Upper lobe of left lung (tissue), 6 donors: ENCODE results near the gene PPM1B. TPM values are rescaled to one million over a fixed set of nuclear protein-coding genes. Genes with fewer than 3 reads are reported as not detected.

Experiments used
- ATAC-seq, 2 donors: fragments of 200-7000 bp; cut with Tn5 transposase; one replicate each; pipeline ENCODE4 v1.9.1; 2022; ENCODE audit warnings: mild to moderate bottlenecking in 2 of 2, moderate library complexity in 2 of 2; ENCODE audit not compliant: low FRiP score in 2 of 2
- DNase-seq, 2 donors: peaks; one replicate each; pipeline ENCODE4 v3.0.0-alpha.2; 2019 to 2020
- H3K27ac ChIP-seq, 4 donors: fragments of 200-600 bp; sonication (generic); one replicate each; pipeline ENCODE4 v1.5.1; 2016 to 2019
- H3K27me3 ChIP-seq, 4 donors: fragments of 200-600 bp; sonication (generic); one replicate each; pipeline ENCODE4 v1.5.1; 2017 to 2019
- H3K36me3 ChIP-seq, 4 donors: fragments of 200-600 bp; sonication (generic); one replicate each; pipeline ENCODE4 v1.5.1; 2016 to 2019
- H3K4me1 ChIP-seq, 4 donors: fragments of 200-600 bp; sonication (generic); one replicate each; pipeline ENCODE4 v1.5.1; 2018 to 2019
- H3K4me3 ChIP-seq, 4 donors: fragments of 200-600 bp; sonication (generic); one replicate each; pipeline ENCODE4 v1.5.1; 2017 to 2019; ENCODE audit warnings: mild to moderate bottlenecking in 2 of 4, moderate library complexity in 1 of 4
- H3K9me3 ChIP-seq, 4 donors: fragments of 200-600 bp; sonication (generic); one replicate each; pipeline ENCODE4 v1.5.1; 2018 to 2019
- EP300 ChIP-seq, 4 donors: sonication (generic); formaldehyde crosslinking; IDR thresholded peaks; one replicate each; pipeline ENCODE4 v1.5.1; 2017; ENCODE audit warnings: antibody characterized with exemption in 4 of 4, control low read depth in 2 of 4
- POLR2A ChIP-seq, 4 donors: fragments of 450-650 bp; IDR thresholded peaks; one replicate each; pipeline ENCODE4 v1.5.1; 2016 to 2017; ENCODE audit warnings: antibody characterized with exemption in 4 of 4, mild to moderate bottlenecking in 2 of 4
- POLR2AphosphoS5 ChIP-seq, 2 donors: sonication (generic); formaldehyde crosslinking; IDR thresholded peaks; one replicate each; pipeline ENCODE4 v1.5.1; 2017; ENCODE audit warnings: antibody characterized with exemption in 2 of 2
- WGBS, 2 donors: methylation state at CpG; one replicate each; pipeline ENCODE4 v1.1.5; 2017 to 2018; 5-methylcytosine and 5-hydroxymethylcytosine counted together
- total RNA-seq, 6 donors: library from RNA; depleted of rRNA in 4 of 6; stranded (reverse); fragments of >200 nt in 4 of 6; gene quantifications; one replicate each; pipeline versions ENCODE4 v1.1.0 to v1.2.1, GENCODE V29; 2016 to 2021
- TF ChIP-seq, protein P1 (sequence below), 6 experiments: fragments of 450-650 bp in 4 of 6; fragments of 200-600 bp in 2 of 6; sonication (generic) in 2 of 6; IDR thresholded peaks; one replicate each; pipeline ENCODE4 v1.5.1; 2016 to 2019; ENCODE audit warnings: antibody characterized with exemption in 6 of 6
- donor health status: DM: no; HTN: no; CAD: no; lungs with moderate emphysema.
- donor health status: DM: no; HTN: yes; CAD: no; lungs with severe emphysema.

PPM1B gene
- total RNA-seq, 6 donors from 2014 or later: 35.5 to 71.2 (median 45.6) TPM

DNA sequence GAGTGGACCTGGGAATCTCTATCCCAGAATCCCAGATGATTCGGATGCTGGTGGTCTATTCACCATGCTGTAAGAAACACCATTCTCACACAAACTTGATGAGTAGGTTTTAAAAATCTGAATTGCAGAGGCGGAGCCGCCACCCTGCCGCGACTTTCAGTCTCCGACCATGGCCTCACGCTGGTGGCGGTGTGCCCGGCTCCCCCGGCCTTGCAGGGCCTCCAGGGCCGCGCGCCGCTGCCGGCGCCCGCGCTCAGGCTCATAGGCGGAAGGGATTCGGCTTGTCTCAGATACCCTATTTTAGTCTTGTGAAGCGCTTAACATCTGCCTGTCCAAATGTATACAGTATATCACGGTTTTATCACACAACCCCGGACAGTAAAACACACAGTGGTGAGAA lies 2.6 kb upstream of the PPM1B start:
- Histone ChIP-seq H3K4me1 (peaks cover 4 to 15% (median 6%) of the 10 kb centered on the region in 4 donors), H3K27me3 (no peaks in the 10 kb centered on the region), H3K4me3 (no peak overlapping the region), H3K9me3 (no peaks in the 10 kb centered on the region), H3K27ac (no peak overlapping the region), H3K36me3 (no peaks in the 10 kb centered on the region)
- TF ChIP-seq EP300 (IDR thresholded peaks at IDR 0.05) (no peak), POLR2A (IDR thresholded peaks at IDR 0.05) (no peak), POLR2AphosphoS5 (IDR thresholded peaks at IDR 0.05) (no peak)
- TF ChIP-seq, protein P1, sequence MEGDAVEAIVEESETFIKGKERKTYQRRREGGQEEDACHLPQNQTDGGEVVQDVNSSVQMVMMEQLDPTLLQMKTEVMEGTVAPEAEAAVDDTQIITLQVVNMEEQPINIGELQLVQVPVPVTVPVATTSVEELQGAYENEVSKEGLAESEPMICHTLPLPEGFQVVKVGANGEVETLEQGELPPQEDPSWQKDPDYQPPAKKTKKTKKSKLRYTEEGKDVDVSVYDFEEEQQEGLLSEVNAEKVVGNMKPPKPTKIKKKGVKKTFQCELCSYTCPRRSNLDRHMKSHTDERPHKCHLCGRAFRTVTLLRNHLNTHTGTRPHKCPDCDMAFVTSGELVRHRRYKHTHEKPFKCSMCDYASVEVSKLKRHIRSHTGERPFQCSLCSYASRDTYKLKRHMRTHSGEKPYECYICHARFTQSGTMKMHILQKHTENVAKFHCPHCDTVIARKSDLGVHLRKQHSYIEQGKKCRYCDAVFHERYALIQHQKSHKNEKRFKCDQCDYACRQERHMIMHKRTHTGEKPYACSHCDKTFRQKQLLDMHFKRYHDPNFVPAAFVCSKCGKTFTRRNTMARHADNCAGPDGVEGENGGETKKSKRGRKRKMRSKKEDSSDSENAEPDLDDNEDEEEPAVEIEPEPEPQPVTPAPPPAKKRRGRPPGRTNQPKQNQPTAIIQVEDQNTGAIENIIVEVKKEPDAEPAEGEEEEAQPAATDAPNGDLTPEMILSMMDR (IDR thresholded peaks at IDR 0.05): no peak
- DNase-seq (peak in 1 of 2 donors; percentile 86), ATAC-seq (no peak)
- WGBS, 2 donors: 79 to 86% methylated on average over 22 to 23 of the region's 23 CpGs

DNA sequence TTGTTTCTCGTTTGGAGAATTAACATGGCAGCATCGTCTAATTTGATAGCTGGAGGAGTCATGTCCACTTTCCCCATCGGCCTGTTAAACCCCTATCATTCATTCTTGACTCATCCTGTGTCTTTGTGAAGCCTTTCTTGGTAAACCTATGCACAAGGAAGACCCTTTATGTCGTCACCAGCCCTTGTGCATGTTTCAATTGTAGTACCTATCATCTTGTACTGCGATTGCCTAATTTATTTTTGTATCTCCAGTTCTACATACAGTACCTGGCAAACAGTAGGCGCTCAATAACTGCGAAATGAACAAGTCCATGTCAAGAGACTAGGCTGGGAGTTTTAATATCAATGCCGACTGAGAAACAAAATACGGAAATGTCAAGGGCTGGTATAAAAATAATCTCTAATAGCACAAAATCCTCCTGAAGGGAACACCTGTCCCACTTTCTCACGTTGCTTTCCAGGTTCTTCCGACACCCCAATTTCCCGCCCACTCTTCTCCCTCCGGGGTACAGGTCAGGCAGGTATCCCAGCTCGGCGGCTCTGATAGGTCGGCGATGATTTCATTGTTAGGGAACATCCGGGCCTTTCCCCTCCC lies 1.3 kb upstream of the PPM1B start:
- peak overlapping the region in 3 of 4 donors; percentile 57 to 94 (median 77) for H3K4me3 ChIP-seq
- DNase-seq (no peak), ATAC-seq (no peak)
- no peaks in the 10 kb centered on the region for H3K27me3 ChIP-seq
- no peaks in the 10 kb centered on the region for H3K36me3 ChIP-seq
- peak overlapping the region; percentile 90 to 99 (median 98) for H3K27ac ChIP-seq
- peaks cover 15 to 20% (median 18%) of the 10 kb centered on the region in 4 donors for H3K4me1 ChIP-seq
- WGBS, 2 donors: 35 to 38% methylated on average over 18 of the region's 18 CpGs
- H3K9me3 ChIP-seq: no peaks in the 10 kb centered on the region
- no peak for TF ChIP-seq EP300 (IDR thresholded peaks at IDR 0.05)
- TF ChIP-seq POLR2AphosphoS5 (IDR thresholded peaks at IDR 0.05): no peak
- TF ChIP-seq, protein P1 (IDR thresholded peaks at IDR 0.05): no peak
- no peak for TF ChIP-seq POLR2A (IDR thresholded peaks at IDR 0.05)

DNA sequence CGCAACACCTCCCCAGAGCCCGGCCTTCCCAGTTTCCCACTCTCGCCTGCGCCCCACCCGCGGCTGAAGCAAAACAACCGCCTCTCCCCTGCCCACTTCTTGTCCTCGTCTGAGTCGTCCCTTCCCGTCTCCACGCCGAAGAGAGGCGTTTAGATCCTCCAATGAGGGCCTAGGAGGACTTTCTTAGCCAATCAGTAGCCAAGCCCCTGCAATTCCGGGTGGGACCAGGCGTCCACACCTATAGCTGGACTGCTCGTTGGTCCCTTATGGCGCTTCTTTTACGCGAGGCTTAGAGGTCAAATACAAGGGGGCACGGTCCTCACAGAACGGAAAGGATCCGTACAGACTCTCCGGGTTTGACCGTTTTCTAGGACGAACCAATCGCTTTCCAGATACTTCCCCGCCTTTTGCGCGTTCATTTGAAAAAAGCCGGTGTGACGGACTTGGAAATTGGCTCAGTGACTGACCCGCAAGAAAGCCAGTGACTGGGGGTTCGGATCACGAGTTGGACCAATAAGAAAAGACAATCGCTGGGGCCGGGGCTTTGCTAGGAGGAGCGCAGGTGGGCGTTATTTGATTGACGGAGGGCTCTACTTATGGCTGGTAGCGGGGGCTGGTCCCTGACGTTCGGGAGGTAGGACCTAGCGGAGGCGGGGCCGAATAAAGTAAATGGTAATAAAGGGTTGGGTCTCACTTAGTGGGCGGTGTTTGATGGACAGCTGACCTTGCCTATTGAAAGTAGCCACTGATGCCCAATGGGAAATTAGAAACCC lies 581 bp upstream of the PPM1B start:
- no peak for TF ChIP-seq EP300 (IDR thresholded peaks at IDR 0.05)
- TF ChIP-seq, protein P1 (IDR thresholded peaks at IDR 0.05): peak in 2 of 6 experiments; percentile 9 to 20
- peak; percentile 43 to 76 for TF ChIP-seq POLR2AphosphoS5 (IDR thresholded peaks at IDR 0.05)
- TF ChIP-seq POLR2A (IDR thresholded peaks at IDR 0.05): peak in 3 of 4 donors; percentile 15 to 65 (median 53)
- Histone ChIP-seq H3K4me1 (peaks cover 19 to 26% (median 22%) of the 10 kb centered on the region in 4 donors), H3K36me3 (no peaks in the 10 kb centered on the region), H3K27ac (peak overlapping the region; percentile 90 to 99 (median 98)), H3K9me3 (no peaks in the 10 kb centered on the region), H3K4me3 (peak overlapping the region; percentile 31 to 94 (median 67)), H3K27me3 (no peaks in the 10 kb centered on the region)
- ATAC-seq (peak; percentile 94 to 99), DNase-seq (peak; percentile 95 to 100)
- 0% methylated on average over 45 to 46 of the region's 46 CpGs for WGBS, 2 donors

DNA sequence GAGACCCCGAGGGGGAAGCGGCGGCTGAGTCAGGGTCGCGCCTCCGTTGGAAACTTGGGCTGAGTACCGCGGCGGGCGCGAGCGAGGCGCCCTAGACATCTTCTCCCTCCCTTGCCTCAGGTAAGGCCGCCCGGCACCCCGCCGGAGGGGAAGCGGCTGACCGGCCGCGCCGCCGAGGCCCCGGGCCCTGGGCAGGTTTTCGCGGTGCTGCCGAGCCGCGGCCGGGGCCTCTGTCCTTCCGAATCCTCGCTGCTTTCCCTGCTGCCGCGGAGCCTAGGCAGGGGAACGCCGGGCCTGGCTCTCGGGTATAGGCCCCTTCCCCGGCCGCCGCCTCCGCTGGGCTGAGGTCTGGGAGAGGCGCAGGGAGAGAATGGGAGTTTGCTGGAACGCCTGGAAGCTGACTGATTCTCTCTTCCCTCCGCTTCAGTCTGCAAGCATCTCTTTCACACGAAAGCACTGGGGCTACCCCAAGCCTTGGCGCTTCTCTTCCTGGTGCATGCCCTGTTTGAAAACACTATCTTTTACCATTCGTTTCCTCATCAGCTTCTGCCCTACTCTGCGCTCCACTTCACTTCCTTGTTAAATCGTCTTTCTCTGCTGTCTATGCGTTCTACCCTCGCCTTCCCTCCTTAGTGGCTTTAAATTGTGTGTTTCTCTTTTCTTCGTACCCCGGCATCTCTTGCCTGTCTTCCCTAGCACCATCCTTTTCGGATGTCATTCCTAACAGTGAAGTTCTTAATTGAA lies 652 bp downstream of the PPM1B start:
- Histone ChIP-seq H3K9me3 (no peaks in the 10 kb centered on the region), H3K4me1 (peaks cover 19 to 27% (median 23%) of the 10 kb centered on the region in 4 donors), H3K27me3 (no peaks in the 10 kb centered on the region), H3K4me3 (peak overlapping the region; percentile 77 to 97 (median 92)), H3K36me3 (no peaks in the 10 kb centered on the region), H3K27ac (peak overlapping the region; percentile 96 to 99 (median 98))
- TF ChIP-seq POLR2AphosphoS5 (IDR thresholded peaks at IDR 0.05) (peak in 1 of 2 donors; percentile 46), EP300 (IDR thresholded peaks at IDR 0.05) (no peak), POLR2A (IDR thresholded peaks at IDR 0.05) (peak in 2 of 4 donors; percentile 6 to 24)
- TF ChIP-seq, protein P1 (IDR thresholded peaks at IDR 0.05): no peak
- 0% methylated on average over 16 to 30 of the region's 54 CpGs for whole genome bisulfite sequencing, 2 donors
- peak in 1 of 2 donors; percentile 12 for ATAC-seq
- DNase-seq: peak in 1 of 2 donors; percentile 45
